ENCODE measurements around the gene PKNOX2.

GRCh38 chr11:125387901-125388300 is 223.3 kb downstream of the PKNOX2 start:
- TF ChIP-seq CTCF (IDR thresholded peaks at IDR 0.05) (no peak), EP300 (IDR thresholded peaks at IDR 0.05) (no peak), POLR2A (IDR thresholded peaks at IDR 0.05) (no peak)

Data from ovary (tissue), 3 donors.